ENCODE data around the gene ATP6V1E1.

DNA sequence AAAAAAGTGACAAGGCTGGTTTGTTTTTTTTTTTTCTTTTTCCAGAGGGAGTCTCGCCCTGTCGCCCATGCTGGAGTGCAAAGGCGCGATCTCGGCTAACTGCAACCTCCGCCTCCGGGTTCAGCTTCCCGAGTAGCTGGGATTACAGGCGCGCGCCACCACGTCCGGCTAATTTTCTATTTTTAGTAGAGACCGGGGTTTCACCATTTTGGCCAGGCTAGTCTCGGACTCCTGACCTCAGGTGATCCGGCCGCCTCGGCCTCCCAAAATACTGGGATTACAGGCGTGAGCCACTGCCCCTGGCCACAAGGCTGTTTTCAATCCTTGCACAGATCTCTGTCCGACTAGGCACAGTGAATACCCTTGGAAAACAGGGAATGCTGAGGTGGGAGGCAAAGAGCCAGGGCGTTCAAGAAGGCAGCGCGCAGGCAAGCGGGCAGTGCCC lies 566 bp downstream of the ATP6V1E1 start:
- TF ChIP-seq, protein P1, sequence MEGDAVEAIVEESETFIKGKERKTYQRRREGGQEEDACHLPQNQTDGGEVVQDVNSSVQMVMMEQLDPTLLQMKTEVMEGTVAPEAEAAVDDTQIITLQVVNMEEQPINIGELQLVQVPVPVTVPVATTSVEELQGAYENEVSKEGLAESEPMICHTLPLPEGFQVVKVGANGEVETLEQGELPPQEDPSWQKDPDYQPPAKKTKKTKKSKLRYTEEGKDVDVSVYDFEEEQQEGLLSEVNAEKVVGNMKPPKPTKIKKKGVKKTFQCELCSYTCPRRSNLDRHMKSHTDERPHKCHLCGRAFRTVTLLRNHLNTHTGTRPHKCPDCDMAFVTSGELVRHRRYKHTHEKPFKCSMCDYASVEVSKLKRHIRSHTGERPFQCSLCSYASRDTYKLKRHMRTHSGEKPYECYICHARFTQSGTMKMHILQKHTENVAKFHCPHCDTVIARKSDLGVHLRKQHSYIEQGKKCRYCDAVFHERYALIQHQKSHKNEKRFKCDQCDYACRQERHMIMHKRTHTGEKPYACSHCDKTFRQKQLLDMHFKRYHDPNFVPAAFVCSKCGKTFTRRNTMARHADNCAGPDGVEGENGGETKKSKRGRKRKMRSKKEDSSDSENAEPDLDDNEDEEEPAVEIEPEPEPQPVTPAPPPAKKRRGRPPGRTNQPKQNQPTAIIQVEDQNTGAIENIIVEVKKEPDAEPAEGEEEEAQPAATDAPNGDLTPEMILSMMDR (conservative IDR thresholded peaks at IDR 0.05; ENCODE audit: low read length), result no peak
- no peak for TF ChIP-seq EZH2phosphoT487 (IDR thresholded peaks at IDR 0.05; ENCODE audit: borderline replicate concordance)

Measured in Loucy (cell line).